Cerebellar nuclear complex (tissue), 1 donor: Measurements from ENCODE around the gene SDC1.
"Not testable (repeated sequence)": the region's sequence is repeated elsewhere in the genome, so short reads cannot be mapped to it uniquely, and the experiment has no call there.

Experiments
- DNase-seq, 2 experiments: peaks; one replicate each; lab custom pipeline; 2025; lab: John Stamatoyannopoulos, UW

SDC1 gene, protein sequence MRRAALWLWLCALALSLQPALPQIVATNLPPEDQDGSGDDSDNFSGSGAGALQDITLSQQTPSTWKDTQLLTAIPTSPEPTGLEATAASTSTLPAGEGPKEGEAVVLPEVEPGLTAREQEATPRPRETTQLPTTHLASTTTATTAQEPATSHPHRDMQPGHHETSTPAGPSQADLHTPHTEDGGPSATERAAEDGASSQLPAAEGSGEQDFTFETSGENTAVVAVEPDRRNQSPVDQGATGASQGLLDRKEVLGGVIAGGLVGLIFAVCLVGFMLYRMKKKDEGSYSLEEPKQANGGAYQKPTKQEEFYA

DNA sequence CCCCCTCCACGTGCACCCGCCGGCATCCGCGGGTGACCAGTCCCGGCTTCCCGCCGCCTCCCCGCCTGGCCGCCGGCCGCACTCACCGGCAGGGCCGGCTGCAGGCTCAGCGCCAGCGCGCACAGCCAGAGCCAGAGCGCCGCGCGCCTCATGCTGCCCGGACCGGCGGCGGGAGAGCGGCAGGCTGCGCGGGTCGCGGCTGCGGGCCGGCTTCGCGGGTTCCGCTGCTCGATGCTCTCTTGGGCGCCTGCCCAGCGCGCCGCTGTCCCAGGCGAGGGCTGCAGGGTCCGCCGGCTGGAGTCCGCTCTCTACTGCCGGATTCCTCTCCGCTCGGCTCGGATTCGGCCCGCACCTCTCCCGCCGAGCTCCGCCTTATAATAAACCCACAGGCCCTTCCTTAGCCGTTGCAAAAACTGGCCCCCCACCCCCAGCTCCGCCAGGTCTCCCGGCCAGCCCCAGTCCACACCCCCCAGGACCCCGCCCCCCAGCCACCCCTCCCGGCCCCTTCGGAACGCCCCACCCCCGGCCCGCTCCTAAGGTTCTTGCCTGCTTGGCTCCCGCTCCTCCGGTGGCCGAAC, at the start of gene SDC1:
TSS of gene SDC1 (minus strand) at position 415 of the 578 bp plus-strand sequence. CDS start at position 152, 263 bp downstream.
- no peak for DNase-seq

DNA sequence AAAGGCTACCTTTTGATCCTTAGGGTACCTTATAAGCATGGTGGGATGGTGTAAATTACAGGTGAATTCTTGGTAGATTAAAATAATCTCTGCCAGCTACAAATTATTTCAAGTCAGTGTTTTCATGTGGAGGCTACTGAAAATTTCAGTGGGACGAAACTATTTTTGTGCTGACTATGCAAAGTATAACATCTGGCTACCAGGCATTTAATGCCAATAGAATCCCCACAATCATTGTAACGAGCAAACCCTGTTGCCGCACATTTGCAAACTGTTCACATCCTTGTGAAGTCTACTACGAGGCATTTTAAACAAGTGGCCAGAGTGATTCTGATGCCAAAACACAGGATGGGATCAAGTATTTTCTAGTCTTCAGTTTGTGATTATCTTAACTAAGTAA, 48.1 kb upstream of the SDC1 start:
- DNase-seq, result no peak

DNA sequence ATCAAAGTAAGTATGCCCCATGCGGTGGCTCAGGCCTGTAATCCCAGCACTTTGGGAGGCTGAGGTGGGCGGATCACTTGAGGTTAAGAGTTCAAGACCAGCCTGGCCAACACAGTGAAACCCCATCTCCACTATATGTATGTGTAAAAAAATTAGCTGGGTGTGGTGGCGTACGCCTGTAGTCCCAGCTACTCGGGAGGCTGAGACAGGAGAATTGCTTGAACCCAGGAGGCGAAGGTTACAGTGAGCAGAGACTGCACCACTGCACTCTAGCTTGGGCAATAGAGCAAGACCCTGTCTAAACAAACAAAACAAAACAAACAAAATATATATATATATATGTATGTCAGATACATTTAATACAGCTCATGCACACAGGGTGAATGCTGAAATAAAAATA, 43.4 kb upstream of the SDC1 start:
- not testable (repeated sequence) for DNase-seq

DNA sequence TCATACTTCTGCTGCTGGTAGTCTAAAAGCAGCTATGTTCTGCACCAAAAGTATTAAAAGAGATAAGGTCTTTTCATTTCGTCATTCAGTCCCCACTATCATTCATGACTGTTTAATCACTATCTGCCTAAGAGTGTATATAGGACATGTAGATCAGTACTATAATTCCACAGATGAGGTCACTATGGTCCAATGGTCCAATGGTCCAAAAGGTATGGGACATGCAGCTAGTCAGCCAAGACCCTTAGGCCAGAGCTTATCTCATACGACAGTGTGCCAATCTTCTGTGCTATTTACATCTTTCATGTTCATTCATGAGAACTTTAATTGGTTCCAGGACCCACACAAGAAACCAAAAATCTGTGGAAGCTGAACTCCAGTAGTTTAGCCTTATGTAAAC, 42.6 kb upstream of the SDC1 start:
- DNase-seq, result no peak

DNA sequence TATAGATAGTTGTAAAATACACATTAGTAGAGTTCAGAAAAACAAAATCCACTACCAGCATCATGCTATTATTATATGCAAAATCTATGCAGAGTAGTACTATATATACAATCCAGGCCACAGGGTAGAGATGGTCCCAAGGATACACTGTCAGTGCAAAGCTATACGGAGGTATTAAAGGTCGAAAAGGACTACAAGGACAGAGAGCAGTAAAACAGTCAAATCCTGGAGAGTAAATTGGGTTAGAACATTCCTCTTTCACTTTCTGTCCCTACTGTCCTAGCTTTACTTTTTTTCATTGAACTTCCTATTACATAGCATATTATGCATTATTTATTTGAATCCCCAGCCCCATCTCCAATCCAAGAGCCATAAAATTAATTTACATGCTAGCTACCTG, 39.7 kb upstream of the SDC1 start:
- no peak for DNase-seq

DNA sequence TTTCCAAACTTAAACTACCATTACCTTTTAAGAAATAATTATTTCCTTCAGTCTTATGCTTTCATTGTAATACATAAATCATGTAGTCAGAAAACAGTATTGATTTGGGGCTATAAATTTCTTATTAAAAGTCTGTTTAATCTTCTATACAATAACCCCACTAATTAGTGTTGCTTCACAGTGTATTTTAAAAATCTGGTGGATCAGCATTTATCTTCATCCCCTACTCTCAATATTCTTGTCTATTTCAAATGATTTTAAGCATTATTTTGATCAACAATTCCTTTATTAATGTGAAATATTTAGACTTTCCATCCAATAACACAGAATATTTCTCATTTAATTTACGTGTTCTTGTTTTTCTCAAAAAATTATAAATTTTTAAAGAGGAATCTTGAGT, 32.5 kb upstream of the SDC1 start:
- DNase-seq, result no peak

DNA sequence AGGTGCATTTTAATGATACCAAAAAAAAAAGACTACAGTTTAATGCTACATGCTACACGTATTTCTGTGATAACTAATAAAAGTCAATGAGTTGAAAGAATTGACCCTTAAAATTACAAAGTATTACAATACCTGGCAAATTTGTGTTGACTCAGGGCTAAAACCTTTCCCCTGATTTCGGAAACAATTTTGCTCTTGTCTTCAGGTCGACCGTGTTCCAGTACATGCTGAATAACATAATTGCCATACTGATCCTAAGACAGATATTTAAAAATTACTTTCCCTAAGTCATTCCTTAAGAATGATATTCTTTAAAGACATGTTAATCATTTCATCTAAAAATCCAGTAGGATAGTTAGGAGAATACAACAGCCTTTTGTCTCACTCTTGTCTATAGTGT, 29.8 kb upstream of the SDC1 start:
- no peak for DNase-seq

DNA sequence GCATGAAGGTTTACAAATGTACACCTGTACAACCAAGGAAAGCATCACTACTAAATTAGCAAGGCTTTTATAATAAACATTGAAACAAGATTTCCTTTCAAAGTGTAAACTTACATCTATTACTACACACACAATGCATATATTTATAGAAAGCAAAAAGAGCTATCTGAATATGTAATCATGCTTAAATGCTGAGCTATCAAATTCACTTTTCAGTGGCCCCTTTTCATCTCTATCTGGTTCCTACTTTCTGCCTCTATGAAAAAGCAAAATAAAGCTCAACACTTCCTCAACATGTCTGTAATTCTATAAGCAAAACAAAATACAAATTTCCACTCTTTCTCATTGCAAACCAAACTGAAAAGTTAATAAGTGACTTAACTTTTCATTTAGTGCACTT, 25.5 kb upstream of the SDC1 start:
- DNase-seq, result no peak

DNA sequence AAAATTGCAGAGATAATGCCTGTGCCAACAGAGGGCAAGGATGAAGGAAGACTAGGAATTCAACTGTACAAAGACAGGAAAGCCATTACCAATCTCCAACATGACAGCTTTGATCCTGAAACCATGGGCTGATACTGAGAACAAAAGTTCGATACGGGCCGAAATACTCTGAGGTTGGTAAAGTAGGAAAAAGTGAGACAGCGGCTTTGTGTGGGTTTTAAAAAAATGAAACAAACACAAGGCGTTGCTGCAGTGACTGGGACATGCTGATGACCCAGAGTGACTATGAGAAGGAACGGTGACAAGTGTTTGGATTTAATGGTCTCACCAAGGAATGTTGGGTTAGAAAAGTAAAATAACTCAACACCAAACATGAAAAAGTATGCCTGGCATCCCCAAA, 24.2 kb upstream of the SDC1 start:
- DNase-seq, result no peak

DNA sequence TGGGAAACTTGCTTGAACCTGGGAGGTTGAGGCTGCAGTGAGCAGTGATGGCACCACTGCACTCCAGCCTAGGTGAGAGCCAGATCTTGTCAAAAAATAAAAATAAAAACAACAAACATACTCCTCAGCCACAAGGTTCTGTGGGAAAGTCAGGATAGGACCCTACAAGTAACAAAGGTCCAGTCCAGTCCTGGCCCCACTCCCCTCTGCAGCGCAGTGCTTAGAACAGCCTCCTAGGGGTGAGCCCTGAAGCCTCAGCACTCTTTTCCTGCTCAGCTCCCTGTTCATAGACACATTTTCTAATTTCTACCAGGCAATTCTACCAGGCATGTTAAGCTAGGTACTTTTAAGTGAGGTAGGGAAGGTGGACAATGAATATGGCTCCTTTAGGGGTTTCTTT, 22.2 kb upstream of the SDC1 start:
- no peak for DNase-seq

DNA sequence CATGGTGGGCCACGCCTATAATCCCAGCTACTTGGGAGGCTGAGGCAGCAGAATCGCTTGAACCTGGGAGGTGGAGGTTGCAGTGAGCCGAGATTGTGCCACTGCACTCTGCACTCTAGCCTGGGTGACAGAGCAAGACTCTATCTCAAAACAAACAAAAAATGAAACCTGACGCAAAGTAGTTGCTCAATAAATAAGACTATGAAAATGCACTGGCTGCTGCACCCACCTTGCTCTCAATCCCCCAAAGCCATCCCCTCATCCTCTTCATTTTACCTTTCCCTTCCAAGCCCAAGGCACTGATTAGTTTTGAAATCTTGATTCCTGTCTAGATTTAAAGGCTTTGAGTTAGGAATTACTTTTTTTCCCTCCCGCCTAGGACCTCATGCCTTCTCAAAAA, 18.7 kb upstream of the SDC1 start:
- DNase-seq, result not testable (repeated sequence)

DNA sequence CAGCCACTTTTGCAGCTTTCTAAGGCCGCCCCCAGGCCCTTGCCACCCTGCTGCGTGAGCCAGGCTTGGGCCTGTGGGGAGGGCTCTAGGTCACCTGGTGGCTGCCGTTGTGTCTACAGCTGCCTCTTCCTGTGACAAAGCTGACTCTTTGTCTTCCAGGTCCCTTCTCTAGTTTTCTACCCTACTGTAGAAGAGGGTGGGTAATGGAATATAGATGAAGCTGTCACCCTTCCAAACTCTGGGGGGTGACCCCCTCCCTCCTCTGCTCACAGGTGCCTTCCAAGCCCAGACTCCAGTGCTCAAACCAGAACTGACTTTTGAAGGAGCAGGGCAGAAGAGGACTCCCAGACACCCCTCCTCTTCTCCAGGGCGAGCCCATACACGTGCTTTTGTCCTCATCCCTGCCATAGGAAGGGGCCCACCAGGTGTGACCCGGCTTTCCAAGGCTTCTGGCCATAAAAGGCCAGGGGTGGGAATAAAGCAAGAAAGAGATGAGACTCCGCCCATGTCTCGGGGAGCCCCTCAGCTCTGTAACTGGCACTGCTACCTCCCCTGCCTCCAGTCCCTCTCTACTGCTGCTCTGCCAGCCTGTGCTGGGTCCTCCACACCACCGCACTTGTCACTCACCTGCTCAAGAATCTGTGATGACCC, 17.9 kb upstream of the SDC1 start:
- no peak for DNase-seq

DNA sequence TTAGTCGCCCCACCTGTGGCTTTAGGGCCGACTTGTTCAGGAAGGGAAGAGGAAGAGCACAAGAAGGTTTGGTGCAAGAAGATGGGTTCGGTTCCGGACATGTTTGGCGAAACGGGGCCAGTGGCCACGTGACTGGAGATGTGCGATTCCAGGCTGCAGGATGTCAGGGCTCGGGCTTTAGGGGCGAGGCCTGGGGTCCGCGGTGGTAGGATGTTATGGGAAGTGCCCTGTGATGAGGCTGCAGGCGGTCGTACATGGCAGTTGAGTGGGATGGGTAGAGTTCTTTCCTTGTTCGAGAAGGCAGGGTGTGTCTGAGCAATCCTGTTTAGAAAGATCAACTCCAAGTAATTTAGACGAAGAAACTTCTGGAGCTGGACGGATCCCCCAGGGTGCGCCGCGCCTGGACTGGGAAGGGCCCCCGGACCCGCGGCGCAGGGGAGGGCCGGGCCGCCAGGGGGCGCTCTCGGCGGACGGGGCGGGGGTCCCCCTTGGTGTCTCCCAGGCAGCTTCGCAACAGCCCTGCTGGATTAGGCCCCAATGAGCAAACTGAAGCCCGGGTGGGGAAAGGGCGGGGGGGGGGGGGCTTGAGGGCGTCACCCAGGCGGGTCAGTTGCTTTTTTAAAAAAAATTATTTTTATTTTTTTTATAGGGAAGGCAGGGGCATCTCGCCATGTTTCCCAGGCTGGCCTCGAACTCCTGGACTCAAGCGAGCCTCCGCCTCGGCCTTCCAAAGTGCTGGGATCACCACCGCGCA, 17.2 kb upstream of the SDC1 start:
- no peak for DNase-seq

DNA sequence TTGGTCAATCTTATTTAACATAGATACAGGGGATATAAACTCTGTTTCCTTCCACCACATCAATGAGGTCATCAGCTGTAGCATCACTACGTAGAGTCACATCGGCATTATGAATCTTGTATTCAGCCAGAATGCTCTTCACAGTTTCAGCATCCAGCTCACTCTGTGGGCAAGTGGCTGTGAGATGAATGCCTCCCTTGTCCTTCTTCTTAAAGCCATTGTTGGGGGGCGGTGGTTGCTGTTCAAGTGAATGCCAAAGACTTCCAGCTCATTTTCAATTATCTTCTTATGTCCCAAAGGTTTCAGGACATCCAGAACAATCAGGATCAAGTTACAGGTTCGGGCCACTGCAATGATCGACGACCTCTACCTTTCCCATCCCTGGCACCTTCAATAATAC, 15.4 kb upstream of the SDC1 start:
- not testable (repeated sequence) for DNase-seq

DNA sequence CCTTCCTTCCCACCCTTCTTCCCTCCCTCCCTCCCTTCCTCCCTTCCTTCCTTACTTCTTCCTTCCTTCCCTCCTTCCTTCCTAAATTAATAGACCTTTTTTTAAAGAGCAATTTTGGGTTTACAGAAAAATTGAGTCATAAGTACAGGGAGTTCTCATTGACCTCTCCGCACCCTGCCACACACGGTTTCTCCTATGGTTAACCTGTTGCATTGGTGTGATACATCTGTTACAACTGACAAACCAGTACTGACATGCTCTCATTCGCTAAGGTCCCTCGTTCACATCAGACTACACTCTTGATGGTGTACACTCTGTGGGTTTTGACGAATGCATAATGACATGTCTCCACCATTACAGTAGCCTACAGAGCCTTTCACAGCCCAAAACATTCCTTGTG, 11.6 kb upstream of the SDC1 start:
- no peak for DNase-seq

DNA sequence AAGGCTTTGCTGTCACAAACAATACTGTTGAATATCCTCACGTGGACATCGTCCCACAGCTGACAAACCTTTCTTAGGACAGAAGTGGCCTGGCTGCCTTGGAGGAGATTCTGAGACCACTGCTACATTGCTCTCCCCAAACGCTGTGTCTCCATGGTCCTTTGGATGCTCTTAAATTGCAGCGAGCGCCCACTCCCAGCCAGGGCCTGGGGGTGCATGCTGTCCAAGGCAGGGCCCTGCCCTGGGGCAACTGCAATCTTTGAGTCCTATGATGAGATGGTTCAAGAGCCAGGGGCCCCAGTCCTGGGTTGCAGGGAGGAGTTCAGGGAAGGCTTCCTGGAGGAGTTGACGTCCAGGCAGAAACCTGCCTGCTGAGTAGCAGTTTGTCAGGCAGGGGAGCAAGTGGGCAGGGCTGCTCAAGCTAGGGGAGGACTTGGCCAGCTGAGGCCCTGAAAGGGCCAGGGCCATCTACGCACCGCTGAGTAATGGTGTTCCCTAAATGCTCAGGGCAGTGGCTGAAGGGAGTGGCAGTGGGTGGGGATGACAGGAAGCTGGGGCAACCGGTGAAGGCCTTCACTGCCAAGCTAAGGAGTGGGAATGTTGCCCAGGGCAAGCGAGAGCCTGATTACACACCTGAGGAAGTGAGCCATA, 10.8 kb upstream of the SDC1 start:
- DNase-seq, result no peak

DNA sequence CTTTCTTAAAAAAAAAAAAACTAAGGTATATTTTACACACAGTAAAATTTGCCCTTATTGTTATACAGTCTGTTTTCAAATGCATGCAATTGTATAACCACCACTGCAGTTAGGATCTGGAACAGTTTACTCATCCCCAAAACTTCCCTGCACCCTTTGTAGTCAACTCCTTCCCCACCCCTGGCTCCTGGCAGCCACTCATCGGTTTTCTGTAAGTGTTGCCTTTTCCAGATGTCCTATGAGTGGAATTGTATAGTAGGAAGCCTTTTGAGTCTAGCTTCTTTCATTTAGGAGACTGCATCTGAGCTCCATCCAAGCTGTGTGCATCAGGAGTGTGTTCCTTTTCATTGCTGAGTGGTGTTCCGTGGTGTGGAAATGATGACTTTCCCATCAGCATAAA, 9.7 kb upstream of the SDC1 start:
- DNase-seq, result not testable (repeated sequence)

DNA sequence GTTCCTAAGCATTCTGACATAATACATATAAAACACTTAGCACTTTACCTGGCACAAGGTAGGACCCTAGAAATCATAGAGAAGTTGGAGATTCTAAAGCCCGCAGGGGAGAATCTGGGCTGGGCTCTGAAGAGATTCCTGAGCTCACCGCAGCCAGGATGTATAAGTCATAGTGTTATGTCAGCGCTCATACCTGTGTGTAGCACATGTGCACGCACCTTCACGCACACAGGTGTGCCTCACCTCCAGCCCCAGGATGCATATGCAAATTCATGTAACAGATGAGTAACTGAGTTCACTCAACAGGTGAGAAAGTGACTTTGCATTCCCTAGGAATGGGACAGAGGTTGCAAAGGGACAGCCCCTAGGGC, 7.9 kb upstream of the SDC1 start:
- DNase-seq, result no peak

DNA sequence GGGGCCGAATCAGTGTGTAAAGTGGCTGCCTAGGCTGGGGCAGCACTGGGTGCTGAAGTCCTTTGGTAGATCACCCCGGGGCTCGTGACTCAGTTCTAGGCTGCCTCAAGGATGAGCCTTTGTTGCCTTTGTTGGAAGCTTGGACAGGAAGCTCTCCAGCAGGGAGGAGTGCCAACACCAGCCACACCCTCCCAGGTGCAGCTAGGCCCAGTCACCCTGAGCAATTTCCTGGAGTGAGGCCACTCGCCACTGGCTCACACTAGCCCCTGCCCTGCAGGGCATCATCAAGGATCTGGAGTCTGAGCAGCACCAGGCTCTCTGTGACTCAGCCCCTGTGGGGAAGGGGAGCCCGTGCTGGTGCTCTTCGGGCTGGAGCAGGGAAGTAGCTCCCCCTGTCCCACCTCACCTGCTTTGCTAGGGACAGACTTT, 6.7 kb upstream of the SDC1 start:
- no peak for DNase-seq

DNA sequence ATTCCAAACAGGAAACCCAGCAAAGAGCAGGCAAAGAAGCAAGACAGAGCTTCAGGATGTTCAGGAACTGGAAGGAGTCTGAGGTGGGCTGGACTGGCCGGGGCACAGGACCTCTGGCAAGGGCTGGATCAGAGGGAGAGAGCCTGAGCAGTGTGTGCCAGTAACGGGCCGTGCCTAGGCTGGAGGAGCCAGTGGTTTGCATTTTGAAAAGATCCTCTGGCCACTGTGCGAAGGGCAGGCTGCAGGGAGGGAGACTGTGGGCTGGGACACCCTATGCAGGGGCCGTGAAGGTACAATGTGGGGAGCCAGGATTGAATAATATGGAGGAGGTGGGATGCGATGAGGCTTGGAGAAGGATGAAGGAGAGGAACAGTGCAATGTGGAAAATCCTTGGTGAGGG, 6.2 kb upstream of the SDC1 start:
- no peak for DNase-seq

DNA sequence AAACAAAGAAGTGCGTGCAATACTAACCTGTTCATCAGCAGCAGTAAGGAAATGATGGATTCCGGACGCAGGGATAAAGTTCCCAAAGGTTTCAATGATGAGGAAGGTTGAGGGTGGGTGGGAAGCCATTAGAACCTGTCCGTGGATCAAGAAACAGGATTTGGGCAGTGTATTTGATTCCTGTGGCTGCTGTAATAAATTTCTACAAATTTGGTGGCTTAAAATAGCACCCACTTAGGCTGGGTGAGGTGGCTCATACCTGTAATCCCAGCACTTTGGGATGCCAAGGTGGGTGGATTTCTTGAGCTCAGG, 5.1 kb upstream of the SDC1 start:
- no peak for DNase-seq

DNA sequence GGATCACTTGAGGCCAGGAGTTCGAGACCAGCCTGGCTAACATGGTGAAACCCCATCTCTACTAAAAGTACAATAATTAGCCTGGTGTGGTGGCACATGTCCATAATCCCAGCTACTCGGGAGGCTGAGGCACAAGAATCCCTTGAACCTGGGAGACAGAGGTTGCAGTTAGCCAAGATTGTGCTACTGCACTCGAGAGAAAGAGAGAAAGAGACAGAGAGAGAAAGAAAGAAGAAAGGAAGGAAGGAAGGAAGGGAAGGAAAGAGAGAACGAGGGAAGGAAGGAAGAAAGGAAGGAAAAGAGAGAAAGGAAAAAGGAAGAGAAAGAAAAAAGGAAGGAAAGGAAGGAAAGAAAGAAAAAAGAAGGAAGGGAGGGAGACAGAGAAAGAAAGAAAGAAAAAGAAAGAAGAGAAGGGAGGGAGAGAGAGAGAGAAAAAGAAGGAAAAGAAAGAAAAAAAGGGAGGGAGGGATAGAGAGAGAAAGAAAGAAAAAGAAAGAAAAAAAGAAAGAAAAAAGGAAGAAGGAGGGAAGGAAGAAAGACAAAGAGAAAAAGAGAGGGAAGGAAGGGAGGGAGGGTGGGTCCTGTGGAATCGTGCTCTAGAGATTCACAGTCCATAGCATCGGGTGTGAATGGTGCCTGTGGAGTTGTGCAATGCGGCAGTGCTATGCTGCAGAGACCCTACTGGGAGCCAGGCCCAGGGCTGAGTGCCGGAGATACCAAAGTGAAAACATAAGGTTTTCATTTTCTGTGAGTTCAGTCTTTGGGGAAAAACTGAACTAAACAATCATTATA, 4.6 kb upstream of the SDC1 start:
- DNase-seq, result no peak
